AG04449 (cell line): ENCODE results near the gene BTBD2.
A peak's percentile ranks its signal among the peaks of the same experiment; 100 is the strongest.

Experiments used
- CTCF ChIA-PET: fragments of 350-600 bp; formaldehyde crosslinking; extraction: SDS; loops from one replicate; lab custom pipeline; 2021; ENCODE audit warnings: antibody characterized with exemption; lab: Yijun Ruan, JAX
- POLR2A ChIA-PET: fragments of 400-600, 350-600 bp; formaldehyde crosslinking; extraction: SDS; loops from one replicate; lab custom pipeline; 2020; ENCODE audit warnings: antibody characterized with exemption, inconsistent platforms; lab: Yijun Ruan, JAX
- DNase-seq: peaks from one replicate; pipeline ENCODE4 v3.0.0-alpha.2; 2010; ENCODE audit warnings: low read depth, low spot score
- H3K4me3 ChIP-seq: 2 replicates; pipeline ENCODE4 v1.5.1; 2011; ENCODE audit warnings: low read depth, mild to moderate bottlenecking, control low read depth, low read length
- TF ChIP-seq, protein P1 (sequence below): IDR thresholded peaks from one replicate; pipeline ENCODE4 v1.5.1; 2011; ENCODE audit warnings: mild to moderate bottlenecking, moderate library complexity, low read length, control low read depth, inconsistent platforms; ENCODE audit not compliant: insufficient read depth; ENCODE audit errors: missing control alignments

Gene BTBD2

DNA sequence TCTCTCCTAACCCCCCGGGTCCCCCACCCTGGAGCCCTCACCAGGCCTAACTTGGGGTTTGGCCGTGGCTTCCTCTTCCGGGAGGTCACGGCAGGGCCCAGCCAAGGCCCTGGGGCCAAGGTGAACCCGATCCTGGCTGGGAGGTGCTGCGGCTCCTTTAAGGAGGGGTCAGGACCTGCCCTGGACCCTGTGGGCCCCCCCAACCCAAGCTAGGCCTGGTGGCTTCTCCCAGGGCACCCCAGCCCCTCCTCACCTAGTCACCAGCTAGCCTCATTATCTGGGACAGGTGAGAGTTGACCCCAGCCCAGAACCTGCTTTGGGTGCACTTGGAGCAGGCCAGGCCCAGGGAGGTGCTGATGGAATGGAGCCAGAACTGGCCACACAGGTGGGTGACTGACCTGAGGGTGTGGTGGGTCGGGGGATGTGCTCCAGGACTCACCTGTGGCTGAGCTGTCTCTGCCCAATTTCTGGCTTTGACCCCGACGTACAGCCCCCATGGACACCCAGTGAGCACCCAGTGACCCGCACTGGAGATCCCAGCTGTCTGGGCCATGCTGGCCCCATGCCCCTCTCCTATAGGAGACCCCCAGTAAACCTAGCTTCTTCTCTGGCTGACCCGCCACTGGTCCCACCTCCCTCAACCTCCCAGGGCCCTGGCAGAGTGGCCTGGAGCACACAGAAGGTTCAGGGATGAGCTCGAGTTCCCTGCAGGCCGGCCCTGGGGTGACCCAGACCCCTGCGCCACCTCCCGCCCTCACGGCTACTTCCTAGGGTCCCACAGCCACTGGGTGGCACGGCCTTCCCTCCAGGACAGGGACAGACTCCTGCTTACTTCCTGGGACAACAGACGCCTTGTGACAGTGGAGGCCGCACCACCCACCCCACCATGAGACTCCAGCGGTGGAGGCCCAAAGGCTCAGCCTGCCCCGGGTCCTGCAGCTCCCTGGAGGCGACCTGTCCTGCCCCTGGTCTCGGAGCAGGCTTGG lies 42.3 kb upstream of the BTBD2 start:
- CTCF ChIA-PET: interaction anchor here (1.6 to 2.5 kb wide), 2 partner anchors 12 to 39 kb away, joined by 5 to 9 read pairs; no protein-coding TSS in a partner anchor
- no peak overlapping the region for H3K4me3 ChIP-seq
- no peak for DNase-seq
- TF ChIP-seq, protein P1, sequence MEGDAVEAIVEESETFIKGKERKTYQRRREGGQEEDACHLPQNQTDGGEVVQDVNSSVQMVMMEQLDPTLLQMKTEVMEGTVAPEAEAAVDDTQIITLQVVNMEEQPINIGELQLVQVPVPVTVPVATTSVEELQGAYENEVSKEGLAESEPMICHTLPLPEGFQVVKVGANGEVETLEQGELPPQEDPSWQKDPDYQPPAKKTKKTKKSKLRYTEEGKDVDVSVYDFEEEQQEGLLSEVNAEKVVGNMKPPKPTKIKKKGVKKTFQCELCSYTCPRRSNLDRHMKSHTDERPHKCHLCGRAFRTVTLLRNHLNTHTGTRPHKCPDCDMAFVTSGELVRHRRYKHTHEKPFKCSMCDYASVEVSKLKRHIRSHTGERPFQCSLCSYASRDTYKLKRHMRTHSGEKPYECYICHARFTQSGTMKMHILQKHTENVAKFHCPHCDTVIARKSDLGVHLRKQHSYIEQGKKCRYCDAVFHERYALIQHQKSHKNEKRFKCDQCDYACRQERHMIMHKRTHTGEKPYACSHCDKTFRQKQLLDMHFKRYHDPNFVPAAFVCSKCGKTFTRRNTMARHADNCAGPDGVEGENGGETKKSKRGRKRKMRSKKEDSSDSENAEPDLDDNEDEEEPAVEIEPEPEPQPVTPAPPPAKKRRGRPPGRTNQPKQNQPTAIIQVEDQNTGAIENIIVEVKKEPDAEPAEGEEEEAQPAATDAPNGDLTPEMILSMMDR: no peak
- POLR2A ChIA-PET: no interaction called here

DNA sequence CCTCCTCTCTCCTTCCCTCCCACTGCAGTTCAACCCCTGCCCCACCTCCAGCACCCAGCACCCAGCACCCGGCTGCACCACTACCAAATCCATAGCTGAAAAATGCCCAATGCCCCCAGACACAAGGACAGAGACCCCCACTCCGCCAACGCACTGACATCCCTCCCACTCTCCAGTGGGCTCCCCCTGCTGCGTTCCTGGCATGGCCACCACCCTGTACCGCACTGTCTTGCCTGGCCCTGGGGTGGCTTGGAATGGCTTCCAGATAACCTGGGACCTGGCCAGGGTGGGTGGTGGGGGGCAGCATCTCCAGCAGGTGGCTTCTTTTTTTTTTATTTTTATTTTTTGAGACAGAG lies 41.3 kb upstream of the BTBD2 start:
- TF ChIP-seq, protein P1: no peak
- no peak overlapping the region for H3K4me3 ChIP-seq
- ChIA-PET CTCF (interaction anchor here (1.1 to 1.3 kb wide), 2 partner anchors 29 to 37 kb away, joined by 3 to 4 read pairs; no protein-coding TSS in a partner anchor), POLR2A (interaction anchor here (0.6 kb wide), 1 partner anchor 111 kb away, joined by 3 read pairs; no protein-coding TSS in a partner anchor)
- DNase-seq: no peak

DNA sequence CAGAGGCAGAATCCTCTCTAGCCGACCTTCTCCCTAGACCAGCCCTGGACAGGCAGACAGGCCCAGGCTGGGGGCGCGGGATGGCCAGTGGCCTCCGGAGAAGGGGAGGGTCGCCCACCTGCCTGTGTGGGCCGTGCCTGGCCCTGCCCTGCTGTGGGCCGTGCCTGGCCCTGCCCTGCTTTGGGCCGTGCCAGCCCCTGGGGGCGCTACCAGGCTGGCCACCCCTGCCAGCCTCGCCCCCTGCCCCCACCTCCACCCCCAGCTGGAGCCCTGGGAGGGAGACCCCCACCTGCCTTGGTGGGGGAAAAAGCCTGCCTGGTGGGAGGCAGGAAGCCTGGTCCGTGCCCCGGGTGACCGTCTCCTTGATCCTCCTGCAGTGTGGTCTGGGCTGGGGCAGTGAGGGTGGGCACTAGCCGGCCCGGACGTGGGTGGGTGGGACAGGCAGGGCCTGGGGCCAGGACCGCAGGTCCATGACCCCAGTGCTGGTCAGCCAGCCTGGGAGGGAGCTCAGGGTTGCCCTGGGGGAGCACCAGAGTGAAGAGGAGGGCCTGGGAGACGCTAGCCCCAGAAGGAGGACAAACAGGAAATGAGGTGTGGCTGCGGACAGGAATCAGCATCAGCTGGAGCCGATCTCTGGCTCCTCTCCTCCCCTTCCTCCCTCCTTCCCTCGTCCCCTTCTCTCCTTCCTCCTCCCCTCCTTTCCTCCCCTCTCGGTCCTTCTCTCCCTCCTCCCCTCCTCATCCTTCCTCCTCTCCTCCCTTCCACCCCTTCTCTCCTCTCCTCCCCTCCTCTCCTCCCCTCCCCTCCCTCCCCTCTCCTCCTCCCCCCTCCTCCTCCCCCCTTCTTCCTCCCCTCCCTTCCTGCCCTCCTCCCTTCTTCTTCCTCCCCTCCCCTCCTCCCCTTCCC lies 40.7 kb upstream of the BTBD2 start:
- ChIA-PET CTCF (interaction anchor here (1.1 to 1.3 kb wide), 2 partner anchors 29 to 36 kb away, joined by 3 to 4 read pairs; no protein-coding TSS in a partner anchor), POLR2A (interaction anchor here (0.6 kb wide), 2 partner anchors 39 to 111 kb away, joined by 3 read pairs; no protein-coding TSS in a partner anchor)
- no peak for DNase-seq
- TF ChIP-seq, protein P1: no peak
- H3K4me3 ChIP-seq: peak overlapping the region; percentile 32

DNA sequence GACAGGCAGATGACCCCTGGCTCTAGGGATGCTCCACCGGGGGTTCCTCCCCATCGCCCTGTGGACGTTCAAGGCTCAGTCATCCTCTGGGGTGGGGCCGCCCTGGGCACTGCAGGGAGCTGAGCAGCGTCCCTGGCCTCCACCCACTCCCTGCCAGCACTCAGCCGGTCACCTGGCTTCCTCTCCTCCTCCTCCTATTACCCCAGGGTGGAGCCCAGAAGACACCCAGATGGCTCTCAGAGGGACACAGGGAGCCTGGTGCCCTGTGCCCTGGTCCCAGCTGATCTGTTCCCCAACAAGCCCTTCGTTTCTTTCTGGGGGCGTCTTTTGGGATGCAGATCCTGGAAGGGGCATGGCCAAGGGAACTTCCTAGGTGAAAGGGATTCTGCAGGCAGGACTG lies 39.2 kb upstream of the BTBD2 start:
- DNase-seq: no peak
- no peak overlapping the region for H3K4me3 ChIP-seq
- CTCF ChIA-PET: no interaction called here
- POLR2A ChIA-PET: interaction anchor here (0.7 kb wide), 1 partner anchor 13 kb away, joined by 3 read pairs; no protein-coding TSS in a partner anchor
- TF ChIP-seq, protein P1: no peak

DNA sequence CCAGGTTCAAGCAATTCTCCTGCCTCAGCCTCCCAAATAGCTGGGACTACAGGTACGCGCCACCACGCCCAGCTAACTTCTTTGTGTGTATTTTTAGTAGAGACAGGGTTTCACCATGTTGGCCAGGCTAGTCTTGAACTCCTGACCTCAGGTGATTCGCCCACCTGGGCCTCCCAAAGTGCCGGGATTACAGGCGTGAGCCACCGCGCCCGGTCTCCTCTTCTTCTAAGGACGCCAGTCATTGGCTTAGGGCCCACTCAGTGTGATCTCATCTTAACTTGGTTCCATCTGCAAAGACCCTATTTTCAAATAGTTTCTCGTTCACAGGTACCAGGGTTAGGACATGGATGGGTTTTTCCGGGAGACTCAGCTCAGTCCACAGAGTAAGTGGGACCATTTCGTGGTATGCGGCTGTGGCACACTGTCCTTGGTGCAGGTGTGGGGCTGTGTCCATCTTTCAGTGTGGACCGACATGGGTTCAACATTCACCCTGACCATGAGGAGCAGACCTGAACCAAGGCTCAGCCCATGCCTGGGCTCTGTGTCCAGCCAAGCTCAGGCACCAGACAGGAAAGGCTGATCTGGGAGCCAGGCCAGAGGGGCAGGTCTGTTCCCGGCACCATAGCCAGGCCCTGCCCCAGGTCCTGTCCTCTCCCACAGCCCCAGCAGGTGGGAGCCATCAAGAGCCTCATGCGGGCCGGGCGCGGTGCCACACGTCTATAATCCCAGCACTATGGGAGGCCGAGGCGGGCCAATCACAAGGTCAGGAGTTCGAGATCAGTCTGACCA lies 38.3 kb upstream of the BTBD2 start:
- no peak overlapping the region for H3K4me3 ChIP-seq
- DNase-seq: no peak
- POLR2A ChIA-PET: no interaction called here
- TF ChIP-seq, protein P1: no peak
- CTCF ChIA-PET: interaction anchor here (0.7 to 2.8 kb wide), 4 partner anchors 11 to 262 kb away, joined by 3 to 15 read pairs (median 10); no protein-coding TSS in a partner anchor
